H1 (cell line): ENCODE data around the gene ORAI3. TPM values are rescaled to one million over a fixed set of nuclear protein-coding genes. Genes with fewer than 3 reads are reported as not detected.

Source experiments
- GTF2F1 ChIP-seq: IDR thresholded peaks from 2 replicates; pipeline ENCODE4 v1.6.1; 2012; ENCODE audit warnings: low read depth, low read length, improper control_type of control experiment, borderline replicate concordance
- JUND ChIP-seq: IDR thresholded peaks from 2 replicates; pipeline ENCODE4 v1.6.1; 2011; ENCODE audit warnings: mild to moderate bottlenecking, improper control_type of control experiment, low read length
- POU5F1 ChIP-seq: IDR thresholded peaks from 2 replicates; pipeline ENCODE4 v1.6.1; 2011; ENCODE audit warnings: low read depth, mild to moderate bottlenecking, low read length, moderate library complexity
- SIRT6 ChIP-seq: IDR thresholded peaks from one replicate; pipeline ENCODE4 v1.7.1; 2012; ENCODE audit warnings: low read length, inconsistent platforms
- SUZ12 ChIP-seq: fragments of 200-600 bp; sonication (generic); IDR thresholded peaks from 2 replicates; pipeline ENCODE4 v1.6.1; 2012; ENCODE audit warnings: mild to moderate bottlenecking, inconsistent platforms, low read length, moderate library complexity, mixed read lengths
- TAF7 ChIP-seq: optimal IDR thresholded peaks from 2 replicates; pipeline ENCODE3; 2011; ENCODE audit warnings: low read depth, mild to moderate bottlenecking, inconsistent platforms, low read length, moderate library complexity, borderline replicate concordance
- polyA plus RNA-seq, 7 experiments: library from polyadenylated mRNA; depleted of rRNA in 3 of 7; stranded (reverse) in 5 of 7; unstranded in 2 of 7; fragments of >200 nt in 5 of 7; fragments of 200-250 nt in 2 of 7; gene quantifications; 1 replicate in 5 of 7; 2 replicates in 1 of 7; 4 replicates in 1 of 7; pipeline versions ENCODE4 v1.2.1 to v1.2.3, GENCODE V29; 2011 to 2013; ENCODE audit warnings: missing spikeins in 2 of 7, mixed read lengths in 2 of 7
- total RNA-seq: library from RNA; stranded (reverse); fragmentation: NEBNext Ultra II Directional; extraction: Animal tissue kit (Norgen Biotek cat#: 25700); gene quantifications from 2 replicates; pipeline ENCODE4 v1.2.1, GENCODE V29; 2021

ORAI3 gene
- total and polyA plus RNA-seq, 2 of the 8 experiments (the other 6 are each of a cell fraction or from before 2014, with no cell fraction given), result 8.7 to 24.5 TPM

- no peak for TF ChIP-seq GTF2F1
- no peak for TF ChIP-seq SIRT6
- TF ChIP-seq JUND, result no peak
- no peak for TF ChIP-seq SUZ12
- TF ChIP-seq TAF7, result no peak
- no peak for TF ChIP-seq POU5F1
Observed at GRCh38 chr16:30980434-30980833, 31.6 kb downstream of the ORAI3 start (continued).
